Karpas-422 (cell line): ENCODE results near the gene COL8A2. TPM values are rescaled to one million over a fixed set of nuclear protein-coding genes. Genes with fewer than 3 reads are reported as not detected.
A peak's percentile ranks its signal among the peaks of the same experiment; 100 is the strongest.

Experiments
- DNase-seq: peaks from one replicate; pipeline ENCODE4 v3.0.0-alpha.2; 2015
- H2AFZ ChIP-seq: fragments of 200-600 bp; sonication (generic); 2 replicates; pipeline ENCODE4 v1.6.1; 2014; ENCODE audit warnings: antibody characterized with exemption, low read length, mixed read lengths
- H3K27ac ChIP-seq: fragments of 200-600 bp; sonication (generic); 2 replicates; pipeline ENCODE4 v1.5.1; 2014; ENCODE audit warnings: mild to moderate bottlenecking, low read length, moderate library complexity
- H3K27me3 ChIP-seq: fragments of 200-600 bp; sonication (generic); 2 replicates; pipeline ENCODE4 v1.6.1; 2014; ENCODE audit warnings: low read length, mixed read lengths
- H3K36me3 ChIP-seq: fragments of 200-600 bp; sonication (generic); 2 replicates; pipeline ENCODE4 v1.6.1; 2014; ENCODE audit warnings: low read length, mixed read lengths; ENCODE audit not compliant: insufficient read depth
- H3K4me1 ChIP-seq: fragments of 200-600 bp; sonication (generic); 2 replicates; pipeline ENCODE4 v1.6.1; 2014; ENCODE audit warnings: mild to moderate bottlenecking, low read length, mixed read lengths
- H3K4me2 ChIP-seq: fragments of 200-600 bp; sonication (generic); 2 replicates; pipeline ENCODE4 v1.6.1; 2014; ENCODE audit warnings: low read length, low read depth, mild to moderate bottlenecking; ENCODE audit not compliant: poor library complexity, severe bottlenecking
- H3K4me3 ChIP-seq: fragments of 200-600 bp; sonication (generic); 2 replicates; pipeline ENCODE4 v1.5.1; 2014; ENCODE audit warnings: mild to moderate bottlenecking, antibody characterized with exemption, low read length, mixed read lengths
- H3K79me2 ChIP-seq: fragments of 200-600 bp; sonication (generic); 2 replicates; pipeline ENCODE4 v1.6.1; 2014; ENCODE audit warnings: mild to moderate bottlenecking, low read length, mixed read lengths
- H3K9ac ChIP-seq: fragments of 200-600 bp; sonication (generic); 2 replicates; pipeline ENCODE4 v1.6.0; 2014; ENCODE audit warnings: low read length
- H3K9me2 ChIP-seq: fragments of 200-600 bp; sonication (generic), shearing (Covaris generic); replicated peaks from 2 replicates; pipeline ENCODE4 v1.6.0; 2014; ENCODE audit warnings: mild to moderate bottlenecking, low read length, moderate library complexity; ENCODE audit not compliant: insufficient read depth
- H3K9me3 ChIP-seq: fragments of 300-700, 200-600 bp; sonication (generic); 2 replicates; pipeline ENCODE4 v1.6.1; 2014; ENCODE audit warnings: low read length, mixed read lengths
- H4K20me1 ChIP-seq: fragments of 200-600 bp; sonication (generic); 2 replicates; pipeline ENCODE4 v1.6.1; 2014; ENCODE audit warnings: mild to moderate bottlenecking, antibody characterized with exemption, low read length, low read depth; ENCODE audit not compliant: insufficient read depth
- total RNA-seq: library from RNA; depleted of rRNA; stranded (reverse); fragments of >200 nt; shearing (Covaris generic); gene quantifications from 2 replicates; pipeline ENCODE4 v1.2.3, GENCODE V29; 2014; ENCODE audit warnings: low replicate concordance; rRNA removed

COL8A2 gene
- total RNA-seq: 0.04 TPM in 1 of 2 replicates, not detected in the other

- Histone ChIP-seq H3K79me2 (no peaks in the 10 kb centered on the region), H4K20me1 (no peaks in the 10 kb centered on the region), H3K27me3 (no peaks in the 10 kb centered on the region), H3K4me2 (no peak within 1 kb of the TSS), H3K9me3 (no peaks in the 10 kb centered on the region), H3K9me2 (no peaks in the 10 kb centered on the region), H2AFZ (no peak within 1 kb of the TSS), H3K36me3 (no peaks in the 10 kb centered on the region), H3K27ac (no peak within 1 kb of the TSS), H3K4me1 (peaks cover 7% of the 10 kb centered on the region), H3K4me3 (no peak within 1 kb of the TSS), H3K9ac (no peak within 1 kb of the TSS)
- no peak for DNase-seq
Observed at GRCh38 chr1:36125129-36125991, at the start of gene COL8A2. TSS of gene COL8A2 (minus strand) at chr1:36125222. CDS start at chr1:36100242, 24,980 bp downstream.

GRCh38 chr1:36174713-36175112 lies 49.7 kb upstream of the COL8A2 start:
- peaks cover 29% of the 10 kb centered on the region for H3K36me3 ChIP-seq
- no peak for DNase-seq
- no peak overlapping the region for H3K4me3 ChIP-seq
- H2AFZ ChIP-seq: no peak overlapping the region
- no peaks in the 10 kb centered on the region for H3K27me3 ChIP-seq
- H3K9me3 ChIP-seq: no peaks in the 10 kb centered on the region
- peaks cover 57% of the 10 kb centered on the region for H3K4me1 ChIP-seq
- H3K9me2 ChIP-seq: no peaks in the 10 kb centered on the region
- H3K79me2 ChIP-seq: peaks cover 22% of the 10 kb centered on the region
- H3K27ac ChIP-seq: peak overlapping the region; percentile 43; the same call in 1 of the 2 replicates
- no peak overlapping the region for H3K9ac ChIP-seq
- H4K20me1 ChIP-seq: peaks cover 38% of the 10 kb centered on the region
- H3K4me2 ChIP-seq: no peak overlapping the region

GRCh38 chr1:36172983-36173382 lies 48.0 kb upstream of the COL8A2 start:
- Histone ChIP-seq H3K4me2 (no peak overlapping the region), H3K4me3 (no peak overlapping the region), H4K20me1 (peaks cover 41% of the 10 kb centered on the region), H3K9me2 (no peaks in the 10 kb centered on the region), H3K9me3 (no peaks in the 10 kb centered on the region), H3K27me3 (no peaks in the 10 kb centered on the region), H3K4me1 (peaks cover 57% of the 10 kb centered on the region), H3K27ac (peak overlapping the region; percentile 51; the same call in 1 of the 2 replicates), H3K9ac (no peak overlapping the region), H2AFZ (no peak overlapping the region), H3K79me2 (peaks cover 35% of the 10 kb centered on the region), H3K36me3 (peaks cover 26% of the 10 kb centered on the region; the same call in 1 of the 2 replicates)
- no peak for DNase-seq

GRCh38 chr1:36172017-36172747 lies 47.2 kb upstream of the COL8A2 start:
- H3K36me3 ChIP-seq: peaks cover 26% of the 10 kb centered on the region; the same call in 1 of the 2 replicates
- H4K20me1 ChIP-seq: peaks cover 47% of the 10 kb centered on the region
- no peak overlapping the region for H3K4me2 ChIP-seq
- H3K4me1 ChIP-seq: peaks cover 59% of the 10 kb centered on the region
- no peak overlapping the region for H2AFZ ChIP-seq
- no peak for DNase-seq
- no peaks in the 10 kb centered on the region for H3K27me3 ChIP-seq
- peak overlapping the region; percentile 52; the same call in 1 of the 2 replicates for H3K27ac ChIP-seq
- H3K4me3 ChIP-seq: no peak overlapping the region
- no peaks in the 10 kb centered on the region for H3K9me2 ChIP-seq
- H3K9me3 ChIP-seq: no peaks in the 10 kb centered on the region
- H3K79me2 ChIP-seq: peaks cover 43% of the 10 kb centered on the region
- 0 out of 2 replicates have a peak overlapping the region, but pooled peaks have one; percentile 17 for H3K9ac ChIP-seq

- no peak overlapping the region for H3K9ac ChIP-seq
- H3K27ac ChIP-seq: peak overlapping the region; percentile 24; the same call in 1 of the 2 replicates
- no peaks in the 10 kb centered on the region for H3K27me3 ChIP-seq
- no peak overlapping the region for H3K4me3 ChIP-seq
- no peaks in the 10 kb centered on the region for H3K9me3 ChIP-seq
- DNase-seq: no peak
- H3K36me3 ChIP-seq: peaks cover 25% of the 10 kb centered on the region; the same call in 1 of the 2 replicates
- H3K4me1 ChIP-seq: peaks cover 72% of the 10 kb centered on the region
- no peaks in the 10 kb centered on the region for H3K9me2 ChIP-seq
- H4K20me1 ChIP-seq: peaks cover 49% of the 10 kb centered on the region
- H3K4me2 ChIP-seq: no peak overlapping the region
- H3K79me2 ChIP-seq: peaks cover 57% of the 10 kb centered on the region
- no peak overlapping the region for H2AFZ ChIP-seq
Observed at GRCh38 chr1:36170643-36171412, 45.8 kb upstream of the COL8A2 start.

DNA sequence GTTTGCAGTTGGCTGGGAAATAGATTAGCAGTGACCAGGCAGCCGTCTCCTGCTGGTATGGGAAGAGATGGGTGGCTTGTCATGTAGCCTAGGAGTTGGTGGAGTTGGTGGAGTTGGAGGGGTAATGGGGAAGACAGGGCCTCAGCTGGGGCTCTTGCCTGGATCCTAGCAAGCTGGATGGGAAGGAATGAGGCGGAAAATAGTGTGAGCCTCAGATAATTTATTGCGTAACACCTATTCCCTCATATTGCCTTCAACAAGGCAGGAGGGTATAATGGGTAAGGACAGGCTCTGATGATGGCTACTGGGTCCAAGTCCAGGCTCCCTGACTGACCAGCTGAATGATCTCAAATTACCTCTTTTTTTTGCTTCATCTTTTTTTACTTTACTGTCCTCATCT lies 43.5 kb upstream of the COL8A2 start:
- Histone ChIP-seq H3K27ac (no peak overlapping the region), H3K9ac (no peak overlapping the region), H3K4me2 (no peak overlapping the region), H2AFZ (no peak overlapping the region), H3K79me2 (peaks cover 72% of the 10 kb centered on the region), H3K36me3 (peaks cover 15% of the 10 kb centered on the region; the same call in 1 of the 2 replicates), H3K9me2 (no peaks in the 10 kb centered on the region), H3K9me3 (no peaks in the 10 kb centered on the region), H3K4me1 (peaks cover 70% of the 10 kb centered on the region), H4K20me1 (peaks cover 30% of the 10 kb centered on the region), H3K4me3 (no peak overlapping the region), H3K27me3 (no peaks in the 10 kb centered on the region)
- DNase-seq: no peak

DNA sequence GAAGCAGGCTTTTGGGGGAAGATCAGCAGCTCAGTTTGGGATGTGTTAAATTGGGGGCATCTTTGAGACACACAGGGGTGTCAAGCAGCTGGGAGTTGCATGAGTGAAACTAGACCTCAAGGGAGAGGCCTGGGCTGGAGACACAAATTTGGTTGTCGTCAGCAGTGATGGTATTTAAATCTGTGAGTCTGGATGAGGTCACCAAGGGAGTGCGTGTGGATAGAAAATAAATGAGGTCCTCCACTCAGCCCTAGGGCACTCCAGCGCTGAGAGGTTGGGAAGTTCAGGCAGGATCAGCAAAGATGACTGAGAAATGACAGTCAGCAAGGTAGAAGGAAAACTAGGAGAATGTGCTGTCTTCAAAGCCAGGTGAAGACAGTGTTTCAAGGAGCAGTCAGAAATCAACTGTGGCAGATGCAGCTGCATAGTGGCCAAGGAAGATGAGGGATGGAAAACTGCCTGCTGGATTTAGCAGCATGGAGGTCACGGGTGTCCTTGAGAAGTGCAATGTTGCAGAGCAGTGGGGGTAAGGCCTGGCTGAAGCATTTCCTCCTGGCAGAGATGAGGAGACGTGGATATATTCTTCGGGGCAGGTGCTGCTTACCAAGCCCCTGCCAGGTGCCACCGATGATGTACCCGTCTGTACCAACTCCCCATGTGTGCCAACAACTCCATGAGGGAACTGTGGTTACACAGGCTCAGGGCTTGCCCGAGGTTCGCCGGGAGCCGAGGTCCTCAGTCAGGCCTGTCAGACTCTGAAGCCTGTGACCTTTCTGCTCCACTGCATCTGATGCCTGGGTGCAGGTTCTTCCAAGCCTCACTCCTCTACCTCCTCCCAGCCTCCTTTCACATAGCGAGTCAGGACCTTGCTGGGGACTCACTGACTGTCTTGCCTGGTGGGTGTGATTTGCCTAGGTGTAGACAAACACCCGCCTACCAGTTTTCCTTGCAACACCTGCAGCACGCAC lies 42.2 kb upstream of the COL8A2 start:
- Histone ChIP-seq H3K79me2 (peaks cover 82% of the 10 kb centered on the region), H3K36me3 (peaks cover 4% of the 10 kb centered on the region; the same call in 1 of the 2 replicates), H3K27ac (peak overlapping the region; percentile 52), H3K4me3 (no peak overlapping the region), H4K20me1 (peaks cover 25% of the 10 kb centered on the region), H3K9ac (peak overlapping the region; percentile 26; the same call in 1 of the 2 replicates), H3K27me3 (no peaks in the 10 kb centered on the region), H3K4me1 (peaks cover 70% of the 10 kb centered on the region), H3K4me2 (no peak overlapping the region), H2AFZ (no peak overlapping the region), H3K9me2 (no peaks in the 10 kb centered on the region), H3K9me3 (no peaks in the 10 kb centered on the region)
- no peak for DNase-seq
